ENCODE measurements around the gene ASTL. TPM values are rescaled to one million over a fixed set of nuclear protein-coding genes. Genes with fewer than 3 reads are reported as not detected.
A peak's percentile ranks its signal among the peaks of the same experiment; 100 is the strongest.

The ASTL gene
- total and polyA plus RNA-seq, 12 donors = 0.16 TPM; not detected in 11

DNA sequence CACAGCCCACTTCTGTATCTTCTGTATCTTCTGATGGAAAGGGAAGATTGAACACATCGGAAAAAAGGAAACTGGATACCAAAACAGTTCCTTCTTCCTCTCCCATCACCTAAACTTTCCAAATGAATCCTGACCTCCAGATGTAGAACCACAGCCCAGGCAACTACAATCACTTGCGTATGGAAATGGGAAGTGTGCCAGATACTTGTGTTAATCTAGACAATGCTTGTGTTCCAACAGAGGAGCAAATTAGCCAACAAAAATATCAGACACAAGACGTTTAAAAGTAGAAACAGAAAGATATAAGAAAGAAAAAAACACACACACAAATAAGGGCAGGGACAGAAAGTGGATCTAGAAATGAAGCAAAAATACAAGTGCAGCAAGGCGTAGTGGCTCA lies 38.4 kb upstream of the ASTL start:
- no peak overlapping the region for H3K4me3 ChIP-seq
- H3K27ac ChIP-seq = no peak overlapping the region
- H3K36me3 ChIP-seq = no peaks in the 10 kb centered on the region
- peaks cover 0 to 20% (median 0%) of the 10 kb centered on the region in 9 donors for H3K4me1 ChIP-seq
- no peaks in the 10 kb centered on the region for H3K27me3 ChIP-seq
- TF ChIP-seq, protein P1, sequence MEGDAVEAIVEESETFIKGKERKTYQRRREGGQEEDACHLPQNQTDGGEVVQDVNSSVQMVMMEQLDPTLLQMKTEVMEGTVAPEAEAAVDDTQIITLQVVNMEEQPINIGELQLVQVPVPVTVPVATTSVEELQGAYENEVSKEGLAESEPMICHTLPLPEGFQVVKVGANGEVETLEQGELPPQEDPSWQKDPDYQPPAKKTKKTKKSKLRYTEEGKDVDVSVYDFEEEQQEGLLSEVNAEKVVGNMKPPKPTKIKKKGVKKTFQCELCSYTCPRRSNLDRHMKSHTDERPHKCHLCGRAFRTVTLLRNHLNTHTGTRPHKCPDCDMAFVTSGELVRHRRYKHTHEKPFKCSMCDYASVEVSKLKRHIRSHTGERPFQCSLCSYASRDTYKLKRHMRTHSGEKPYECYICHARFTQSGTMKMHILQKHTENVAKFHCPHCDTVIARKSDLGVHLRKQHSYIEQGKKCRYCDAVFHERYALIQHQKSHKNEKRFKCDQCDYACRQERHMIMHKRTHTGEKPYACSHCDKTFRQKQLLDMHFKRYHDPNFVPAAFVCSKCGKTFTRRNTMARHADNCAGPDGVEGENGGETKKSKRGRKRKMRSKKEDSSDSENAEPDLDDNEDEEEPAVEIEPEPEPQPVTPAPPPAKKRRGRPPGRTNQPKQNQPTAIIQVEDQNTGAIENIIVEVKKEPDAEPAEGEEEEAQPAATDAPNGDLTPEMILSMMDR (IDR thresholded peaks at IDR 0.05) = no peak
- WGBS, 2 donors = 36 to 47% methylated on average over 4 of the region's 4 CpGs
- intact Hi-C loops (cut with DNase I) = loop anchor here in 3 of 10 donors (10.0 kb wide), 1 partner anchor 152 kb away; no protein-coding TSS in a partner anchor
- H3K9me3 ChIP-seq = no peaks in the 10 kb centered on the region
- DNase-seq = no peak
- ATAC-seq = peak in 1 of 8 donors; percentile 31

DNA sequence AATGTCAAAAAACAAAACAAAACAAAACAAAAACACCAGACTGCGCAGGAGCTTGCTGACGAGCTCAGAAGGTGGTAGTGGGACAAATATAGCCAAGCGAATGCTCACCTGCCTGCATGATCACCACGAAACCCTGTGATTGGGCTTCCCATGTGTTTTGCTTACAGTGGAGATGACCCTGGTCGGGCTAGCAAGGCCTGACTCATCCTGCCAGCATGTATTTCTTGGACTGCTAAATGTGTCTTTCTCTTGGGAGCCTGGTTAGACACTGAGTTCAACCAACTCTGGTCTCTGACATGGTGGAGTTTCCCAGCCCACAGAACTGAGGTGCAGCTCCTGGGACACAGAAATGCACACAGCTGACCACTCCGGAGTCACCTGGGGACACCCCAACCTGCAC lies 37.6 kb upstream of the ASTL start:
- WGBS, 2 donors = 83% methylated on average over 6 of the region's 6 CpGs
- TF ChIP-seq, protein P1 (IDR thresholded peaks at IDR 0.05) = no peak
- Histone ChIP-seq H3K4me1 (peaks cover 0 to 20% (median 0%) of the 10 kb centered on the region in 9 donors), H3K27ac (no peak overlapping the region), H3K36me3 (no peaks in the 10 kb centered on the region), H3K9me3 (no peaks in the 10 kb centered on the region), H3K27me3 (no peaks in the 10 kb centered on the region), H3K4me3 (no peak overlapping the region)
- no peak for DNase-seq
- intact Hi-C loops (cut with DNase I) = loop anchor here in 4 of 10 donors (2.0 to 10.0 kb wide), 2 partner anchors 37 to 151 kb away; partner anchors contain the start of gene ASTL (in 1 of the 4)
- peak in 4 of 8 donors; percentile 24 to 38 (median 32) for ATAC-seq

DNA sequence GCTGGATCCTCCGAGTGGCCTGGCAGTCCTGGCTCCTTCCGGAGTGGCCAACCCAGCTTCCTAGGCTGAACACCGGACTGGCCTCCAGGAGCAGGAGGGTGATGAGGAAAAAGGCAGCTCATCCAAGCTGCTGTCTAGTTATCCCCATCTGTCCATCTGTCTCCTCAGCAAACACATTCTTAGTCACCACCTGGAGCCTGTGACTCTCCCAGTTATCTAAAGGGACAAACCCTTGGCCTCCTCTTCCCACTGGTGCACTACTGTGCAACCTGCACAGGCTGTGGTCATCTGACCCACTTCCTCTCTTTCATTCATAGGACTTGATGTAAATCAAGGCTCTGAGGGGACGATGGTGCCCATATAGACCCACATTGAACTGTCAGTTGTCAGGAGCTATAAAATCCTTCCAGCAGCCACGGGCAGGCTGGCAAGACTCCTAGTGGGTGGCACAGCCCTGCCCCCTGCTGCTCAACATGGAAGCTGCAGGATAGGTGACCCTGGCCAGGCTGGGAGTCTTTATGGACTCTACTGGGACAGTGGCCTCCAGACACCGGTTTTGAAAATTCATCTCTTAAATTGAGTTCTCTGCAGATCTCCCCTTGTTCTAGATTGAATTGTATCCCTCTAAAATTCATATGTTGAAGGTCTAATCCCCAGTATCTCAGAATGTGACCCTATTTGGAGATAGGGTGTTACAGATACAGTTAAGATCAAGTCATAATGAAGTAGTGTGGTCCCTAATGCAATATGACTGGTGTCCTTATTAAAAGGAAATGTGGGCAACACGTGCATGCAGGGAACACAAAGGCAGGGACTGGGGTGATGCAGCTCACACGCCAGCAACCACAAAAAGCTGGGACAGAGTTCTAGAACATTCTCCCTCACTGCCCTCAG lies 36.2 kb upstream of the ASTL start:
- peaks cover 0 to 9% (median 0%) of the 10 kb centered on the region in 11 donors for H3K9me3 ChIP-seq
- 53 to 55% methylated on average over 8 of the region's 8 CpGs for WGBS, 2 donors

DNA sequence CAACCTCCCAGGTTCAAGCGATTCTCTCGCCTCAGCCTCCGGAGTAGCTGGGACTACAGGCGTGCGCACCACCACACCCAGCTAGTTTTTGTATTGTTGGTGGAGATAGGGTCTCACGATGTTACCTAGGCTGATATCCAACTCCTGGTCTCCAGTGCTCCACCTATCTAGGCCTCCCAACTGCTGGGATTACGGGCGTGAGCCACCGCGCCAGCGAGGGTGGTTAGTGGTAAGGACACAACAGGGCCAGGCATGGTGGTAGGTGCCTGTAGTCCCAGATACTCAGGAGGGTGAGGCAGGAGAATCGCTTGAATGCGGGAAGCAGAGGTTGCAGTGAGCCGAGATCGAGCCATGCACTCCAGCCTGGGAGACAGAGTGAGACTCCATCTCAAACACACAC lies 33.5 kb upstream of the ASTL start:
- Histone ChIP-seq H3K27me3 (no peaks in the 10 kb centered on the region), H3K4me1 (peaks cover 0 to 13% (median 0%) of the 10 kb centered on the region in 9 donors), H3K36me3 (no peaks in the 10 kb centered on the region), H3K27ac (no peak overlapping the region), H3K9me3 (peaks cover 0 to 9% (median 0%) of the 10 kb centered on the region in 11 donors), H3K4me3 (no peak overlapping the region)
- WGBS, 2 donors = 95 to 96% methylated on average over 15 of the region's 15 CpGs
- DNase-seq (no peak), ATAC-seq (no peak)
- intact Hi-C loops (cut with DNase I) = loop anchor here in 4 of 10 donors (2.0 to 10.0 kb wide), 3 partner anchors 33 to 147 kb away; partner anchors contain the start of gene ASTL (in 2 of the 4)
- TF ChIP-seq, protein P1 (IDR thresholded peaks at IDR 0.05) = no peak

More for the DNA sequence above, 36.2 kb upstream of the ASTL start:
- Histone ChIP-seq H3K36me3 (no peaks in the 10 kb centered on the region), H3K4me3 (no peak overlapping the region), H3K27me3 (no peaks in the 10 kb centered on the region), H3K4me1 (peaks cover 0 to 20% (median 0%) of the 10 kb centered on the region in 9 donors), H3K27ac (no peak overlapping the region)
- TF ChIP-seq, protein P1 (IDR thresholded peaks at IDR 0.05) = peak; percentile 73 to 96 (median 92)
- DNase-seq (peak; percentile 63 to 75), ATAC-seq (peak; percentile 74 to 89 (median 84))
- intact Hi-C loops (cut with DNase I) = loop anchor here in 4 of 10 donors (2.0 to 10.0 kb wide), 3 partner anchors 36 to 150 kb away; partner anchors contain the start of gene ASTL (in 2 of the 4)

Data from heart right ventricle (tissue), 16 donors.